Right ventricle myocardium inferior (tissue), 1 donor: Measurements from ENCODE around the gene FAM180B. TPM values are rescaled to one million over a fixed set of nuclear protein-coding genes. Genes with fewer than 3 reads are reported as not detected.
"Not testable (repeated sequence)": the region's sequence is repeated elsewhere in the genome, so short reads cannot be mapped to it uniquely, and the experiment has no call there.

Experiments
- ATAC-seq: fragments of 200-7000 bp; cut with Tn5 transposase; one replicate; pipeline ENCODE4 v1.9.1; 2020; ENCODE audit warnings: mild to moderate bottlenecking, moderate library complexity
- DNase-seq: peaks from one replicate; pipeline ENCODE4 v3.0.0; 2021; ENCODE audit errors: missing footprints
- intact Hi-C: fragments of 100-400 bp; cut with DNase I; formaldehyde crosslinking; loops from one replicate; pipeline ENCODE4 v1.11.0; 2022
- long read RNA-seq: library from polyadenylated mRNA; unstranded; transcript quantifications from one replicate; pipeline ENCODE4 v2.0.0, GENCODE V29; 2021
- total RNA-seq: library from RNA; stranded (reverse); fragmentation: NEBNext Ultra II Directional; extraction: Animal tissue kit (Norgen Biotek cat#: 25700); gene quantifications from one replicate; pipeline ENCODE4 v1.2.1, GENCODE V29; 2021
- donor health status: DM: no; HTN: yes; CAD: no; lungs with severe emphysema.

The FAM180B gene
- total RNA-seq = 0.22 TPM
- long read RNA-seq = 0 reads

GRCh38 chr11:47586098-47586855 lies at the start of gene FAM180B:
Gene FAM180B (plus strand): TSS chr11:47586678. CDS start chr11:47586769, 91 bp downstream.
- intact Hi-C loops = no loop called here
- DNase-seq = no peak
- ATAC-seq = peak; percentile 32

- no peak for DNase-seq
- no peak for ATAC-seq
- intact Hi-C loops = no loop called here
Measured at GRCh38 chr11:47536915-47537314, 49.6 kb upstream of the FAM180B start.

- no peak for DNase-seq
- intact Hi-C loops = no loop called here
- no peak for ATAC-seq
Measured at GRCh38 chr11:47538741-47539565, 47.5 kb upstream of the FAM180B start.

DNA sequence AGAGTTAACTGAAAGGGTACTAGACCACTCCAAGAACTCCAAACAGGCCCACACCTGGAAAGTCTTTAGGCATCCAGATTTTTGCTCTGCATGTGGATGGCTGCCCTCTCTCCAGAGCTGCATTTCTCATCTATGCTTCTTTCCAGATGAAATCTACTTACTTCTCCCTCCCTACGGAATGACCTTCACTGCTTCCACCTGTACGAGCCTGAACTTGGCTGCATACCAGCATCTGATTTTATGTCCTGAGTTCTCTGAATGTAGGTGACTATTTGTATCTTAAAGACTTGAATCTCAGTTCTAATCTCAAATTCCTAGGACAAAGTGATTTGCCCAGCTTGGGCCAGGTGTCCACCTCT lies 46.8 kb upstream of the FAM180B start:
- ATAC-seq (no peak), DNase-seq (no peak)
- intact Hi-C loops = no loop called here

DNA sequence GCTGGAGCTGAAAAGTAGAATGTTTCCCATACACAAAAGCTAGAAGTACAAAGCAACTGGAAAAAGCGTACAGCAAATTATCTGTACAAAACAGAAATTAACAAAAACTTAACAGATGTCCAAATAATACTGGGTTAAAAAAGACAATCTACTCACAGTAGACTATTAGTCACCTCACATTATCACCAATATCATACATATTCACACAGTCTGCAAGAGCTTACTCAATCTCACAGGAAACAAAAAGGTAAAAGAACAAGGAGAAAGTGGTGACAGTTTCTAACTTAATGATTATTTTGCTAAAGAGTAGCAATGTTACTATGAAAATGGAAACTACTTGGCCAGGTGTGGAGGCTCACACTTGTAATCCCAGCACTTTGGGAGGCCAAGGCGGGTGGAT lies 45.4 kb upstream of the FAM180B start:
- DNase-seq (no peak), ATAC-seq (no peak)
- intact Hi-C loops = no loop called here

- DNase-seq (no peak), ATAC-seq (no peak)
- intact Hi-C loops = no loop called here
Measured at GRCh38 chr11:47545298-47545697, 41.2 kb upstream of the FAM180B start.

DNA sequence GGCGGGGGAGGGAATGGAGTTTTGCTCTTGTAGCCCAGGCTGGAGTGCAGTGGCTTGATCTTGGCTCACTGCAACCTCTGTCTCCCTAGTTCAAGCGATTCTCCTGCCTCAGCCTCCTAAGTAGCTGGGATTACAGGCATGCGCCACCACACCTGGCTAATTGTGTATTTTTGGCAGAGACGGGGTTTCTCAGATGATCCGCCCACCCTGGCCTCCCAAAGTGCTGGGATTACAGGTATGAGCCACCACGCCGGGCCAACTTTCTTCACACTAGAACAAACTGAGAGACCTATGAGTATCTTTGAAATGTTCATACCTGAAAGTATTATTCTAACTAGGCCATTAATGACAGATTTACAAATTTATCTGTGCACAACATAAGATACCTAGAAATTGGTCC lies 40.2 kb upstream of the FAM180B start:
- DNase-seq, intact Hi-C loops, ATAC-seq: not testable (repeated sequence)

DNA sequence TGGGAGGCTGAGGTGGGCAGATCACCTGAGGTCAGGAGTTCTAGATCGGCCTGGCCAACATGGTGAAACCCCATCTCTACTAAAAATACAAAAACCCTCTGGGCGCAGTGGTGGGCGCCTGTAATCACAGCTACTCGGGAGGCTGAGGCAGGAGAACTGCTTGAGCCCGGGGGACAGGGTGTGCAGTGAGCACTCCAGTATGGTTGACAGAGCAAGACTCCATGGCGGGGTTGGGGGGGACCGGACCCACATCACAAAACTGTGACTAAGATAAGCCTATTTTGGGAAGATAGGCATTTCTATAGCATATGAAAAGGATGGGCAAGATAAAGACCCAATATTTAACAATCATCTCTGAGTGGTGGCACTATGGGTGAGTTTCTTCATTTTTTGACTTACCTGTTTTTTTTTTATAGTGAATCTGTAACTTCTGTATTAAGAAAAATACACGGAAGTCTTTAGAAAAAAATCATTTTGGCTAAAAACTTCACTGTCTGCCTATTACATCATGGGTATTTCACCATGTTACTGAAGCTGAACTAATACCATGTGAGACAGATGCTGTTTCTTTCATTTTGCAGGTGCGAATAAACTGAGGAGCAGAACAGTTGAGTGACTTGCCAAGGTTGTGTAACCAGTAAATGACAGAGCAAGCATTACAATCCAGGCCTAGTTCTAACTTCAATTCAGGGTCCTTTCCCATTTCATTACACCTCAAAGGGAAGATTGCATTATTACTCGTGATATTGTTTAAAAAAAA lies 36.0 kb upstream of the FAM180B start:
- no peak for ATAC-seq
- DNase-seq = no peak
- intact Hi-C loops = loop anchor here (5.0 to 10.0 kb wide), 3 partner anchors 33 to 176 kb away; partner anchors contain the start of gene SPI1

DNA sequence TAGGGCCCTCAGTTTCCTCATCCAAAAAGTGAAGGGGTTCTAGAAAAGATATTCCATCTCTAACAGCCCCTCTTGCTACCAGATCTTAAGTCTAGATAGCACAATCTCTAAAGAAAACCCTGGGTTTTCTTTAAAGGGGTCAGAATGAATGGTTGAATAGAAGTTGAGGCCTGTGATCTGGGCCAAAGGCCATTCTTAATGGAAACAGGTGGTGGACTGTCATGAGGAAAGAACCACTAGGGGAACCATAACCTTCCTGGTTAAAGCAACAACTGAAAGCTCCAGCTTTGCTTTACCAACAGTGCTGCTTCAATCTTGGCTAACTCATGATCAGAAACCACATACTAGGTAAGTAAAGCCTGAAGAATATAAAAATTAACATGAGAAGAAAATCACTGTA lies 35.4 kb upstream of the FAM180B start:
- DNase-seq (no peak), ATAC-seq (no peak)
- intact Hi-C loops = loop anchor here (5.0 to 10.0 kb wide), 3 partner anchors 34 to 176 kb away; partner anchors contain the start of gene SPI1

- ATAC-seq (peak; percentile 3), DNase-seq (no peak)
- intact Hi-C loops = loop anchor here (2.0 to 10.0 kb wide), 4 partner anchors 35 to 177 kb away; partner anchors contain the start of genes PSMC3 and SPI1
Measured at GRCh38 chr11:47552056-47552565, 34.4 kb upstream of the FAM180B start.

DNA sequence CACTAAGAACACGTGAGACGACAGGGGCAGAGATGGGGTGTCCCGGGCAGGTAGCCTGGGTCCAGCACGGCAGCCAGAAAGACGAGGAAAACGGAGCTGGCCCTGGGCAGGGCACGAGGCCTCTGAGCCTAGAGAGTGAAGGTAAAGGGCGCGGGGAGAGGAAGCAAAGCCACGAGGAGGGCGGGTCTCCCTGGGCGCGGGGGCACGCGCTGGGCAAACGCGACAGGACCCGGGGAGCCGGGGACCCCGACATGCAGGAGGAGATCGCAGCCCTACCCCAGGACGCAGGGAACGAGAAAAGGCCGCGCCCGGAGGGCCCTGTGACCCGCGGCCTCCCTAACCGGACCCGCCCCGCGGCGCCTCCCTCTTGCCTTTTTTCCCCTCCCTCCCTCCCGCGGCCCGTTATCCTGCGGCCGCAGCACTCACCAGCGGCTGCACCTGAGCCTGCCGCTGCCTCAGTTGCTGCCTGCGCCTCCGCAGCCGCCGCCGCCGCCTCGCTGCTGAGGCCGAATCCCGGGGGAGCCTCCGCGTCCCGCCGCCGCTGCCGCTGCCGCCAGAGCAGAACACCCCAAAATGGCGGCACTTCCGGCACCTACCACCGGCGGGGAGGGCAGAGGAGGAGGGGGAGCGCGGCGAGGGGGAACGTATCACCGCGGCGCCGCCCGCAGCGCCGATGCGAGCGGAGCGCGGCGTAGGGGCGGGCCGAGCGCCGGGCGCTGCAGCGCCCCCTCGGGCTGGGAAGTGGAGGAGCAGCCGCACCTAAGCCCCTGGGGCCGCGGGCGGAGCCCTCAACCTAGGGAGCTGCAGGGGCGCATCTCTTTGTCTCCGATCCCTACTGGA lies 33.7 kb upstream of the FAM180B start, which contains the start of gene CELF1:
TSS of gene CELF1 (minus strand) at position 567 of the 840 bp plus-strand sequence. CDS start 53,609 bp downstream, outside the sequence.
- ATAC-seq (peak; percentile 99), DNase-seq (peak; percentile 96)
- intact Hi-C loops = loop anchor here (2.0 to 10.0 kb wide), 4 partner anchors 35 to 178 kb away; partner anchors contain the start of genes PSMC3 and SPI1

- intact Hi-C loops = loop anchor here (2.0 to 10.0 kb wide), 4 partner anchors 36 to 179 kb away; partner anchors contain the start of genes PSMC3 and SPI1
- no peak for DNase-seq
- ATAC-seq = no peak
Measured at GRCh38 chr11:47553406-47553743, 33.1 kb upstream of the FAM180B start.

DNA sequence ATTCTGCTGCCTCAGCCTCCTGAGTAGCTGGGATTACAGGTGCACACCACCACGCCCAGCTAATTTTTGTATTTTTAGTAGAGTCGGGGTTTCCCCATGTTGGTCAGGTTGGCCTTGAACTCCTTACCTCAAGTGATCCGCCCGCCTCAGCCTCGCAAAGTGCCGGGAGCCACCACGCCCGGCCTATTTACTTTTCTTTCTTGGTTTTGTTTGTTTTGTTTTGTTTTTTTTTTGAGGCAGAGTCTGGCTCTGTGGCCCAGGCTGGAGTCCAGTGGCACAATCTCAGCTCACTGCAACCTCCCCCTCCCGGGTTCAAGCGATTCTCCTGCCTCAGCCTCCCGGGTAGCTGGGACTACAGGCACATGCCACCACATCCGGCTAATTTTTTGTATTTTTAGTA lies 29.5 kb upstream of the FAM180B start:
- ATAC-seq = not testable (repeated sequence)

DNA sequence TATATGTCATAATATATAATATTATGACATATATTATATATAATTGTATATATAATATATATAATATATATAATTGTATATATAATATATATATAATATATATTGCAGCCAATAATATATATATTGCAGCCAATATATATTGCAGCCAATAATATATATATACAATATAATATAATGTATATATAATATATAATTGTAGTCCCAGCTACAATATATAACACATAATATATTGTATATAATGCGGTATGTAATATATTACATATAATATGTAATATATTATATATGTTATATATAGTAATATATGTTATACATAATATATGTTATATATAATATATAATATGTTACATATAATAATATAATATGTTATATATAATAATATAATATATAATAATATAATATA lies 27.8 kb upstream of the FAM180B start:
- DNase-seq = no peak
- intact Hi-C loops = loop anchor here (10.0 kb wide), 1 partner anchor 184 kb away; the partner anchor contains the start of gene SPI1
- ATAC-seq = no peak

More for the DNA sequence above, 29.5 kb upstream of the FAM180B start:
- intact Hi-C loops = loop anchor here (10.0 kb wide), 1 partner anchor 182 kb away; the partner anchor contains the start of gene SPI1
- DNase-seq = not testable (repeated sequence)

DNA sequence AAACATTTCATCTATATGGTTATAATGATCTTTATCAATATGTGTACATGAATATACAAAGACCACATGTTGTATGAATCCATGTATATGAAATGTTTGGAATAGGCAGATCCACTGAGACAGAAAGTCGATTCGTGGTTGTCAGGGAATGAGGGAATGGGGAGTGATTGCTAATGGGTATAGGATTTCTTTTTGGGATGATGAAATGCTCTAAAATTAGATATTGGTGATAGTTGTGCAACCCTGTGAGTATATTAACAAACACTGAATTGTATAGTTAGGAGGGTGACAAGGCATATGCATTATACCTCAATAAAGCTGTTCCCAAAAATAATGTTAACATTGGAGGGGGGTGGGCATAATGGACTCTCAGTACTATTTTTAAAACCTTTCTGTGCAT lies 26.1 kb upstream of the FAM180B start:
- intact Hi-C loops = no loop called here
- no peak for DNase-seq
- ATAC-seq = no peak

- intact Hi-C loops, ATAC-seq, DNase-seq: not testable (repeated sequence)
Measured at GRCh38 chr11:47562393-47562792, 24.1 kb upstream of the FAM180B start.

GRCh38 chr11:47564366-47564765 lies 22.1 kb upstream of the FAM180B start:
- ATAC-seq, intact Hi-C loops, DNase-seq: not testable (repeated sequence)
